NCI-H146 treated with DMSO at 0.1 percent for 48 hours (cell line): Measurements from ENCODE around the gene NUTM2G.
"Not testable (repeated sequence)": the region's sequence is repeated elsewhere in the genome, so short reads cannot be mapped to it uniquely, and the experiment has no call there.

ENCODE experiments used
- DNase-seq: peaks from one replicate; lab custom pipeline; 2025; ENCODE audit not compliant: unreplicated experiment; lab: John Stamatoyannopoulos, UW

The NUTM2G gene

DNA sequence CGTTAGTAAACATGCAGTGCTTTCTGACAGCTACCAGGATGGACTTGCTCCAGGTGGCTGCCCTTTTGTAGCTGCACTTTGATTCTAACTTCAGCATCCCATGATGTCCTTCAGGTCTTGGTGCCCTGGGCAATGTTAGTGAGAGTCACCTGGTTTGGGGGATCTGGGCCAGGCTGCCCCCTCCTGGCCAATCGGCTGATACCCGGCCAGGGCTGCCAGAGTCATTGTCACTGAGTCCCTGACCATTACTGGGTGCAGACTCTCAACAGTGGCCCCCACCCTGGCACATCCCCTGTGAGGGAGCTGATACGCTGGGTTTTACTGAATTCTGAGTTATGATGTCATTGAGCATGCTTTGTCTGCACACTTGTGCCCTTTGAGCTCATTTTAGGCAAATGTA, 13.5 kb downstream of the NUTM2G start:
- not testable (repeated sequence) for DNase-seq

DNA sequence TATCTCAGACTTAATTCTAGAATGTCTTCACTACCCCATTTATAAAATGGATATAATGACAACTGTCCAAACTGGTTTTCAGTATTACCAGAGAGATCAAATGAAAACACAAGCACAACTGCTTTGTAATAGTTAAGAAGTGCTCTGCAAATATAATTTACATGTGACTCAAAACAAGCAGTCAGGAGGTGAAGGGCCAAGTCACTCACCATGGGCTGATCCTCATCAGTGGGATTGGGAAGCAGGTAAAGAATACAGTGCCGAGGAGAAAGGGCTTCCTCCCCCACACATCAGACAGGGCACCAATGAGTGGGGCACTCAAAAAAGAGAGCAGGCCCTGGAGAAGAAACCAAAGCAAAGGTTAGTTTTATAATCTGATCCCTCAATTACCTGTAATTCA, 20.7 kb downstream of the NUTM2G start:
- not testable (repeated sequence) for DNase-seq

DNA sequence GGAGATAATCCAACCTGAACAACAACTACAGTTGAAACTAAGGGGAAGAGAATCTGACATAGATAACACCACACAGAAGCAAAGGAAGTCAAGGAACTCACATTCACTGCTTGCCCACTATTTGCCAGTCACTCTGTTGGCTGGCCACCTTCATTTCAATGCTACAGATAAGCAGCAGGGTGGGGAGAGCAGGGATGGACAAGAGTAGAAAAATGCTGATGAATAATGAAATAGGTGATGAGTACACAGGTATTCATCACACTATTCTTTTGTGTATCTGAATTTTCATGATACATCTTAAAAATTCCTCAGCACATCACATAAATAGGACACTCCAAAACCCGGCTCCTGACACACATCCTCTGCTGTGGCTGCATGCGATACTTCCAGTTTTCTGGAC, 21.9 kb downstream of the NUTM2G start:
- not testable (repeated sequence) for DNase-seq

DNA sequence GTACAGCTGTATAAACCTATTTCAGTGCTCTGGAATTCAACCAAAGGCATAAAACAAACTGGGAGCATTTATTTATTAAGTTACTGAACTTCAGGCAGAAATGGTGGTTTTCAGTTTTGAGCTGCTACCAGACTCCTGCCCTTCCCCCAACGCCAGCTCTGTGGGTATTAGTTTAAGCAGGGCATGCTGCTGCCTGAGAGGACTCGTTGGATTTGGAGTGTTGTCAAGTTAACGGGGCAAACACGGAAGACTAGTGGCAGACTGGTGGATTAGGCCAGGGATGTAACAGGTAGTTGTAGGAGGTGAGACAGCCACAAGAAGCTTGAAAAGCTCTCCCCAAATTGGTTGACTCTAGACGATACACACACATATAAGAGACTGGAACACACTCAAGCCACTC, 38.9 kb downstream of the NUTM2G start:
- DNase-seq: not testable (repeated sequence)

DNA sequence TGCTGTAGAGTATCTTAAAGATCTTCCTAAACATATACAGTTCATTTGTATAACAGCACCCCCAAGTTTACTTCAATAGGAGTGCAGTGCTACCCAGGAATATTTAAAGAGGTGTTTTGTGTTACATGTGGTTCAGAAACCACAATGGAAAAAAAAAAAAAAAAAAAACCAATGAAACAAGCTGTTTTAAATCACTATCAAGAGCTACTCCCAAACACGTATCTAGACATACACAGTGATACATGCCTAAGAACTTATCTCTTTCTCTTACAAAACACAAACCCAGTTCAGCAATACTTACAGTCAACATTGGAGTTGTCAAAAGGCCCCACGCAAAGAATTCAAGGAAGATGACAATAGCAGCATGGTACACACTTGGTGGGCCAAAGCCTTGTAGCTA, 43.9 kb downstream of the NUTM2G start:
- not testable (repeated sequence) for DNase-seq

DNA sequence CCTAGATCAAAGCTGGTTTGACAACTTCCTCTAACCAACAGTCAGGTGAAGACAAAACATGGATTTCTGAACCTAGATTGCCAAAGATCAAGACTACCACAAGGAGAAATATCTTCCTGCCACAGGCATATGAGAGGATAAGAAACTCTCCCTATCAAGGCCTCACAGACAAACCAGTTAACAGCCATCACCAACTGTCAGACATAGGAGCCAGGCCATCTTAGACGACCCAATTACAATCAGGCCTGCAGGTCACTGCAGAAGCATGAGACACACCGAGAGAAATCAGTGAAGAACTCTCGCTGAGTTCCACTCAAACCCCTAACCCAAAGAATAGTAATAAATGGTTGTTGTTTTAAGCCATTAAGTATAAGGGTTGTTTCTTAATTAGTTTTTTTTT, 45.4 kb downstream of the NUTM2G start:
- not testable (repeated sequence) for DNase-seq

DNA sequence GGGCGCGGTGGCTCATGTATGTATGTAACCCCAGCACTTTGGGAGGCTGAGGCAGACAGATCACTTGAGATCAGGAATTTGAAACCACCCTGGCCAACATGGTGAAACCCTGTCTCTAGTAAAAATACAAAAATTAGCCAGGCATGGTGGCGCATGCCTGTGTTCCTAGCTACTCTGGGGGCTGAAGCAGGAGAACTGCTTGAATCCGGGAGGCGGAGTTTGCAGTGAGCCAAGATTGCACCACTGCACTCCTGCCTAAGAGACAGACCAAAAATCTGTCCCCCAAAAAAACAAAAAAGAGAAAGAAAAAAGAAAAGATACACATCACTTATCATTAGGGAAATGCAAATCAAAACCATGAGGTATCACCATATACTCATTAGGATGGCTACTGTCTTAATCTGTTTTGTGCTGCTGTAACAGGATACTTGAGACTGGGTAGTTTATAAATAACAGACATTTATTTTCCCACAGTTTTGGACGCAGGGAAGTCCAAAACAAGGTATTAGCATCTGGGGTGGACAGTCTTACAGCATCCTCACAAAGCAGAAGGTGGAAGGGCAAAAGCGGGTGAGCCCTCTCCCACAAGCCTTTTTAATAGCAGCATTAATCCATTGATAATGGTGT, 55.0 kb downstream of the NUTM2G start:
- not testable (repeated sequence) for DNase-seq

DNA sequence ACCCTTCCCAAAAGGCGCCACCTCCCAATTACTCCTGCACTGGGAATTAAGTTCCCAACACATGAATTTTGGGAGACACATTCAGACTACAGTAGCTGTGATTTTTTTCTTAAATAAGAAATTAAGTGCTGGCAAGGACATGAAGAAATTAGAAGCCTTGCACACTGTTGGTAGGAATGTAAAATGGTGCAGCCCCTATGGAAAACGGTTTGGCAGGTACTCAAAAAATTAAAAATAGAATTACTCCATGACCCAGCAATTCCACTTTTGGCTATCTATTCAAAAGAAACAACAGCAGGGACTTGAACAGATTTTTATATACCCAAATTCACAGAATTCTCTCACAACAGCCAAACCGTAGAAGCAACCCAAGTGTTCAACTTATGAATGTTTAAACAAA, 55.5 kb downstream of the NUTM2G start:
- not testable (repeated sequence) for DNase-seq

DNA sequence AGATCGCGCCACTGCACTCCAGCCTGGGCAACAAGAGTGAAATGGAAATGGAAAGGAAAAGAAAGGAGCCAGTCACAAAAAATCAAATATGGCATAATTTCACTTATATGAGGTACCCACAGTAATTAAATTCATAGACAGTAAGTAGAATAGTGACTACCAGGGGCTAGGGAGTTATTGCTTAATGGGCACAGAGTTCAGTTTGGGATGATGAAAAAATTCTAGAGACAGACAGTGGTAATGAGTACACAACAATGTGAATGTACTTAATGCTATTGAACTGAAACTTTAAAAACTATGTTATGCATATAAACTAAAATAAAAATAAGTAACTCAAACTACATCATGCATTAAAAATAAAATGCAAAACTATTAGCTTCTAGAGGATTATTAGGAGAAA, 56.2 kb downstream of the NUTM2G start:
- not testable (repeated sequence) for DNase-seq
